Erythroblast (primary cell): Measurements from ENCODE around the gene CAMK1D.

Source experiments
- GATA1 ChIP-seq: IDR thresholded peaks from 2 replicates; pipeline ENCODE4 v1.6.1; 2011; ENCODE audit warnings: low read depth, mild to moderate bottlenecking, control low read depth, low read length, moderate library complexity
- POLR2A ChIP-seq: IDR thresholded peaks from 2 replicates; pipeline ENCODE4 v1.6.1; 2011; ENCODE audit warnings: mild to moderate bottlenecking, low read length

DNA sequence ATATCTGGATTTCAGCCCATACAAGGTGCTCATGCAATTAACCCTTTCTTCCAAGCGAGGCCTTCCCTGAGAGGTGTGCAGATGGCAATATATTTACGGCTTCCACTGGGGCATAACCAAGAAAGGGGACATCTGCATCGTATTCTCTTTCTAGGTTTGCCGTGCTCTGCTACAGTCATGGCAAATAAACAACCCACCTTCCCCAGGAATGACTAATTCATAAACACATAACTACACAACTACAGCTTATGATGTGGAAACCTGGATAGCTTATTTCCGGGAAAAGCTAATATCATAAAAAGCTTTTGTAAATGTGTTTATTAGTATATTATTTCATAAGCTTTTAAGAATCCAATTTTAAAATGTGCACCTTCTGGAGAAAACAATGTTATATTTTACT is 120.0 kb downstream of the CAMK1D start:
- TF ChIP-seq POLR2A, result no peak
- no peak for TF ChIP-seq GATA1
